T47D (cell line): Measurements from ENCODE around the gene ZNF385C.
"Not testable (repeated sequence)": the region's sequence is repeated elsewhere in the genome, so short reads cannot be mapped to it uniquely, and the experiment has no call there.

Source experiments
- DNase-seq, 2 experiments: peaks; one replicate each; pipeline versions ENCODE4 v3.0.0 to v3.0.0-alpha.2; 2011 to 2012; ENCODE audit warnings: low read depth in 1 of 2, low spot score in 1 of 2
- JUND ChIP-seq: IDR thresholded peaks from 2 replicates; pipeline ENCODE4 v1.6.1; 2012; ENCODE audit warnings: low read depth
- in situ Hi-C: cut with HindIII; loops from 2 replicates; pipeline ENCODE4 v1.10.0; 2016; ENCODE audit warnings: low sequenced_read_pairs, low pct_unique_long_range_greater_than_20kb

The ZNF385C gene

DNA sequence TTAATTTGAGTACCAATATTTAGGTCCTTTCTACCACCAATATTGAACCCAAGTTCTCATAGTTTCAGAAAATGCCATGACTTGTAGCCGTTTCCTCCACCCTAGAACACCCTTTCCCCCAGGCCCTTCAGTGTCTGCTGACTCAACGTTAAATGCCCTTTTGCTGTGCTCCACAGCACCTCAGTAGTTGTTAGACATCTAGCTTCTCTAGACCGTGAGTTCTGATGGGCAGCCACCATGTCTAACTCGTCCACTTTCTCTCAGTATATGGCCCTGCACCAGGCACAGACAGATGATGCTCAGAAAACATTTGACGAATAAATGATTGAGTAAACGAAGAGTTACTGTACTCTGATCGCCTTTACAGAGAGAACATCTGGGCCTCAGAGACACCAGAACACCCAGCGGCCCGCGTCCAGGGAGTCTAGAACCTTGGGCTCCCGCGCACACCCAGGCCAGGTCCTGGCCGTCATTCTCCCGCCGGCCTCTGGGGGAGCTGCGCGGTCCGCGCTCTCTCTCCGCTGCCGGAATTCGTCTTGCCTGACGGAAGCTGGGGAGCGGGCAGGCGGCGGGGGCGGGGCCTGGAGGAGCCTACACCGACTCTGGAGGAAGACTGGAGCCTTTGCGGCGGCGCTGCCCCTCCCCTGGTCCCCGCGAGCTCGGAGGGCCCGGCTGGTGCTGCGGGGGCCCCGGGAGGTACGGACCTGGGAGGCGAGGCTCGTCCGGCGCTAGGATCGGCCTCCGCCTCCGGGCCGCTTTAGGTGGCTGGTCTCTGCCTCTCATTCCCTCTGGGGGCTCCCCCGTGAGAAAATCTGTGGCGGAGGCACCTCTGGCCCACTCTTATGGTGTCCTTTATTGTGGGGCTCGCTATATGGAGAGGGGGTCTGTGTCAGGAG lies 78.5 kb downstream of the ZNF385C start, which contains the start of gene NKIRAS2:
Gene NKIRAS2 (plus strand): TSS at position 582 of the 896 bp plus-strand sequence. CDS start 1,488 bp downstream, outside the sequence.
- in situ Hi-C loops: no loop called here
- TF ChIP-seq JUND: no peak
- peak; percentile 95 to 98 for DNase-seq

DNA sequence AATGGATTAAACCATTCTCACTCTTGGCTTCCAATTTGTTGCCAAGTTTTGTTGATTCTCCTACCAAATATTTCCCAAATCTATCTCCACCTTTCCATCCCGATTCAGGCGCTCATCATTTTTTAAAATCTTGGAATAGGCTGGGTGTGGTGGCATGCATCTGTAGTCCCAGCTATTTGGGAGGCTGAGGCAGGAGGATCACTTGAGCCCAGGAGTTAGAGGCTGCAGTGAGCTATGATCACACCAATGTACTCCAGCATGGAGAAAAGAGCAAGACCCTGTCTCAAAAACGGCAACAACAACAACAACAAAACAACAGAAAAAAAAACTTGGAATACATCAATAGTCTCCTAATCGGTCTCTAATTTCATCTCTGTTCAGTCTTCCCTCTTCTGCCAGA lies 79.3 kb downstream of the ZNF385C start:
- no peak for TF ChIP-seq JUND
- no peak for DNase-seq
- in situ Hi-C loops: no loop called here

DNA sequence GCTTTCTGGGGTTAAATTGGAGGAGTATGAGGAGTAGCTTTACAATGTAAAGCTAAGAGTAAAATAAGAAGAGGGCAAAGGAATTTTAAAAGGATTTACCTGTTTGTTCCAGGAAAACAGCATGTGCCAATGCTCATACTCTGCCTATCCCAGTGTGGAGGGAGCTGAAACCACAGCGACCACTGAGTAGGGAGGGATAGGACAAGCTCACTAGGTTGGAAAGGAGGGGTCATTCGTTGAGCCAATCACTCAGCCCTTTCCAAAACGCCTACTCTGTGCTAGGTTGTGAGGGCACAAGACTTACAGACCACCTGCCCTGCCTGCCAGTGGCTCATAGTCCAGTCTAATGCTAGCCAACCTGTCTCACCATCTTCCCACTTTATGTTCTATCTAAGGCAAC lies 79.9 kb downstream of the ZNF385C start:
- no peak for DNase-seq
- no peak for TF ChIP-seq JUND
- in situ Hi-C loops: no loop called here

DNA sequence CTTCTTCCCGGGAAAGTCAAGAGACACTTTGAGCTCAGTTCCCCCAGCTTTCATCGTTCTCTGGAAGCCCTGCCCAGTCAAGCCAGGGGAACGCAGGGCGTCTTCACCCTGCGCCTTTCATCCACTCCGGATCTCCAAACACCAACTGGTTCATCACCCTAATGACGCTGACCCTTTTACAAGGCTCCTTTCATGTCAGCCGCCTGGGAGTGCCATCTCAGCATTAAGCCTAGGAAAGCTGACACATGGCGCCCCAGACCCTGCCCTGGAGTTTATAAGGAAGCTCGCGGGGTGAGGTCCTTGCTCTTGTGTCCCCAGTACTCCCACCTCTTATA lies 80.4 kb downstream of the ZNF385C start:
- no peak for DNase-seq
- in situ Hi-C loops: no loop called here
- TF ChIP-seq JUND: no peak

DNA sequence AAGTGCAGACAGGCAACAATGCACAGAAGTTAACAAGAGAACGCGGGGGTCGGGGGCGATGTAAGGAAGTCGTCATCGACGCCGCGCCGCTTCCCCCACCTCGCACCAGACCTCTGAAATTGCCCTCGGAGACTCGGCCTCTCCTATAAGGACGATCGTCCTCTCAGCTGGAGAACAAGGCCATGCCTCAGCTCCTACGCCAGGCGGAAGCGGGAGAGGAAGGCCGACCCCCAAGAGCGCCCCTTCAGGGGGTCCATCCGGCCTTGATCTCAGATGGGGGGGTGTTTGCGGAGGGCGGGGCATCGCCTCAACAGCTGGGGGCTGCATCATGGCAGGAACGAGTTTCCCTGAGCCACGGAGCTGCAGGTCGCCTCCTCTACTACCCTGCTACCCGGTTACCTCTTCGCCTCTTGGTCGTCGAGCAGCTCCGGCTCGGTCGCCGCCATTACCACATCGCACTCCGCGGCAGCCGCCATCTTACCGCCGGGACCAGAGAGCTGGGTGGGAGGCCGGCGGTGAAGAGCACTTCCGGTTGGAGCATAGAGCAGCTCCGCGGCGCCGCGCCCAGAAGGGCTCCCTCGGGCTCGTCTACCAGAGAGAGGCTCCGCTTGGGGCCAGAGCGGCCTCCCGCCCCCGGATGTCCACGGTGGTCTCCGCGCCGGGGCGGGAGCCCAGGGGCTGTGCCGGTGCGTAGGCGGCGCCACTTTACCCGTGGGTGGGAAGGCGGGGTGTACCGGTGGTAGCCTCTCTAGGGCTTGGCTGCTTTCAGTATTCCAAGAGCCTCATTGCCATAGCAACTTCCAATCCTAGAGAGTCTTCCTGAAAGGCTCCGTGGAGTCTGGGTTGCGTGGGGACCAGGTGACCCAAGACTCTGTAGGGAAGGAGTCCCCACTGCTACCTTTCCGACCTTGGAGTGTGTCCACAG lies 81.1 kb downstream of the ZNF385C start, which contains the start of gene DNAJC7:
Gene DNAJC7 (minus strand): TSS at position 499 of the 925 bp plus-strand sequence. CDS start 23 bp downstream, at position 476.
- in situ Hi-C loops: no loop called here
- TF ChIP-seq JUND: no peak
- DNase-seq: peak; percentile 90 to 93

DNA sequence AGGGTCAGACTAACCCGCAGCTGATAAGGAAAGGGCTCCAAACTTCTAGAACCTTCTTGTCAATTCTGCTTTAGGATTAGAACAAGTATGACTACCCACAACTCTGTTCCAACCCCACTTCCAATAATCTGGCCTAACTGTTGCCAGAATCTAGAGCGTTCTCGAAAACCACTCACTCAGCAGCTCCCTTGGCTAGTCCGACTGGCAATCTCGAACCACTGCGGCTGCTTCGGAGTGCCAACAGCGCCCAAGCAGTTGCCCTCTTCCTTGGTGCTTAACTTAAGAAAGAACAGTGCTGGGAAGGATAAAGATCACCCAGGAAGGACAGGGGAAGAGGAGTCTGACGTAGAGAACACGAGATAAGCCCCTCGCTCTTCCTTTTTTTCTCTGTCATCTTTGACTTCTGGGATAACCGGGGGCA lies 81.9 kb downstream of the ZNF385C start:
- no peak for TF ChIP-seq JUND
- no peak for DNase-seq
- in situ Hi-C loops: no loop called here

DNA sequence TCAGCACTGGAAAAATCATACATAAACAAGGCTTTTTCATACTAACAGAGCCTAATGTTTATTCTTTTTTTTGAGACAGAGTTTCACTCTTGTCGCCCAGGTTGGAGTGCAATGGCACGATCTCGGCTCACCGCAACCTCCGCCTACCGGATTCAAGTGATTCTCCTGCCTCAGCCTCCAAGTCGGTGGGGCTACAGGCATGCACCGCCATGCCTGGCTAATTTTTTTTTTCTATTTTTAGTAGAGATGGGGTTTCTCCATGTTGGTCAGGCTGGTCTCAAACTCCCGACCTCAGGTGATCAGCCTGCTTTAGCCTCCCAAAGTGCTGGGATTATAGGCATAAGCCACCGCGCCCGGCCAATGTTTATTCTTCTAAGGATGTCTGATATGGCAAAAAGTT lies 84.5 kb downstream of the ZNF385C start:
- DNase-seq, in situ Hi-C loops: not testable (repeated sequence)

DNA sequence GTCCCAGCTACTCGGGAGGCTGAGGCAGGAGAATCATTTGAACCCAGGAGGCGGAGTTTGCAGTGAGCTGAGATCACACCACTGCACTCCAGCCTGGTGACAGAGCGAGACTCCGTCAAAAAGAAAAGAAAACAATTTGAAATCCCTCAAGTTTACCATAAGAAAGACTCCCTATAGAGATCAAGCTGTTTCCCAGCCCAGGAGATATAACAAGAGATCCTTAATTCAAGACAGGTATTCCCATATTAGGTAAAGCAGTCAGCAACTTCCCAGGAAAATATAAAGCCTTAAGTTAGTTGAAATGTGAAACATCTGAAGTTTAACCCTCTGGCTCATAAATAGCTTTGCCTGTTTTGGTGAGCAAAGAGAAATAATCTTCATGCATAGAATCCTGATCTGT lies 85.9 kb downstream of the ZNF385C start:
- in situ Hi-C loops, DNase-seq: not testable (repeated sequence)

DNA sequence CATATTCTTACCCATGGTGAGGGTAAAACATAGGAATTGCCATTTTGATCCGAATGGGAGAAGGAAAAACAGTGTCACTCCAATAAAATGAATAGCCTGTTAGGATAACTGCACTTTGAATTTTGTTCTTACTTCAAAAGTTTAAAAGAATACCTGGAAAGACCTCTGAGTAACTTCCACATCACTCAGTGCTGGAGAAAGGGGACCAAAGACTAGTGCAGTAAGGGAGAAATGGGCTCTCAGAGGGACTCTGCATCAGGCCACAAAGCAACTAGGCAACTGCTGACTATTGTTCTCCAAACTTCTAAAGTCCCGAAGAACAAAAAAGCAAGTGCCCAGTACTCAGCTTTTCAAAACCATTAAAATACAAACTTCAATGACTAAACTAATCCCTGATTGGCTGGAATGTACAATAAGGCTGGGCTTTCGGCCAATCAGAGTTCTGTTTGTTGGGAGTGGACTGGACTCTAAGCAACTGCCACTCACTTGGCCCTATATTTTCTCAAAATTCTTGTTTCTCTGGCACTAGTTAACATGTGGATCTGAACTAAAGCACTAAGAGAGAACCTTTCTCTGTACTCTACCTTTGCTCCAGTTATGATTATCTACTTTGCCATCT lies 87.3 kb downstream of the ZNF385C start:
- in situ Hi-C loops: no loop called here
- no peak for TF ChIP-seq JUND
- peak in 1 of 2 experiments; percentile 74 for DNase-seq

DNA sequence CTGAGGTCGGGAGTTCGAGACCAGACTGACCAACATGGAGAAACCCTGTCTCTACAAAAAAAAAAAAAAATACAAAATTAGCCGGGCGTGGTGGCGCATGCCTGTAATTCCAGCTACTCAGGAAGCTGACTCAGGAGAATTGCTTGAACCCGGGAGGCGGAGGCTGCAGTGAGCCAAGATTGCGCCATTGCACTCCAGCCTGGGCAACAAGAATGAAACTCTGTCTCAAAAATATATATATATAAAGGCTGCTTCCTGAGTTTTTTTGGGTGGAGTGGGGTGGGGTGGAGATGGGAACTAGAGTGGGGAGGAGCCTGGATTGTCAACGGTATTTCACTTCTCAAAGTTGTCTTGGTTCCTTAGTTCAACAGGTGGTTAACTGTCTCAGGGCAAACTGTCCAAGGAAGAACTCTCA lies 88.0 kb downstream of the ZNF385C start:
- in situ Hi-C loops: not testable (repeated sequence)

DNA sequence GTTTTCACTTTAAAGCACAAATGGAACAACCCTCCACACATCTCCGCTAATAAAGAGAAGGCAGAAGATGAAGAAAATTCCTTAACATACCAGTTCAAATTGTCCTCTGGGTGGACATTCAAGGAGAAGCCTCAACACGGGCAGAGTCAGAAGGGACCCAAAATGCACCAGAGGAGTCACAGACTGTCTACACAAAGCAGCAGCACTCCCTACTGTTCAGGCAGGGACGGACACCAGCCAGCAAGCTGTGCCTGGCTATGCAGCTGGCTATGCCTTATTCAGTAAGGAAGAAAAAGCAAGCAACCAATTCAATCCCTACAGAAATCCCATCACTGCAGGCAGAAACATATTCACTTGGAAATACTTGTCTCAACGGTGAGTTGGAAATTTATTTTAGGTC lies 89.1 kb downstream of the ZNF385C start:
- DNase-seq: peak in 1 of 2 experiments; percentile 55
- TF ChIP-seq JUND: no peak
- in situ Hi-C loops: no loop called here

More for the DNA sequence above, 88.0 kb downstream of the ZNF385C start:
- DNase-seq: not testable (repeated sequence)

DNA sequence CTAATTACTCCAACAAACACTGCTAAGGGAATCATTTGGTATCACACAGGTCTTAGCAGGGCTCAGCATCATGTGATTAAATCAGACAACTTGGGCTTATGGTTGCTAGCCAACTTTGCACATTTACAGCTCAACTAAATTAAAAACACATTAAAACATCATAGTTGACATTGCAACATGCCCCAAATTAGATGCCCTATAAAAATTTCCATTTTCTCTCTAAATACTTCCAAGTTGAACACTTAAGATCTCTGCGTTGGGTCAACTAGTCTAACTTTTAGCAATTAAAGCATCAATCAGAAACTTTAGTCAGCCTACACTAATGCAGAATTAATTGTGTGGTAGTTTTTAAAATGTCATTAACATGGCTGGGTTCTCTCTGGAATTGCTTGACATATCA lies 93.1 kb downstream of the ZNF385C start:
- TF ChIP-seq JUND: no peak

More for the DNA sequence above, 93.1 kb downstream of the ZNF385C start:
- DNase-seq: no peak
- in situ Hi-C loops: no loop called here
